ENCODE measurements around the gene SCFD2.
"Not testable (repeated sequence)": the region's sequence is repeated elsewhere in the genome, so short reads cannot be mapped to it uniquely, and the experiment has no call there.

The SCFD2 gene

GRCh38 chr4:53100501-53101190 is 265.2 kb downstream of the SCFD2 start:
- DNase-seq (ENCODE audit: low read depth) = no peak

GRCh38 chr4:53098681-53099121 is 267.2 kb downstream of the SCFD2 start:
- no peak for DNase-seq (ENCODE audit: low read depth)

- DNase-seq (ENCODE audit: low read depth) = no peak
These were observed 271.8 kb downstream of the SCFD2 start for GRCh38 chr4:53094040-53094439.

GRCh38 chr4:53089936-53090729 is 275.7 kb downstream of the SCFD2 start:
- DNase-seq (ENCODE audit: low read depth) = no peak

- DNase-seq (ENCODE audit: low read depth) = no peak
These were observed 277.7 kb downstream of the SCFD2 start for GRCh38 chr4:53088152-53088551.

GRCh38 chr4:53076374-53076958 is 289.4 kb downstream of the SCFD2 start:
- DNase-seq (ENCODE audit: low read depth) = no peak

GRCh38 chr4:53075162-53075785 is 290.6 kb downstream of the SCFD2 start:
- no peak for DNase-seq (ENCODE audit: low read depth)

- DNase-seq (ENCODE audit: low read depth) = no peak
These were observed 297.0 kb downstream of the SCFD2 start for GRCh38 chr4:53068755-53069330.

GRCh38 chr4:53067125-53067802 is 298.6 kb downstream of the SCFD2 start:
- no peak for DNase-seq (ENCODE audit: low read depth)

GRCh38 chr4:53066155-53066554 is 299.7 kb downstream of the SCFD2 start:
- DNase-seq (ENCODE audit: low read depth) = no peak

GRCh38 chr4:53064609-53065008 is 301.3 kb downstream of the SCFD2 start:
- DNase-seq (ENCODE audit: low read depth) = no peak

- no peak for DNase-seq (ENCODE audit: low read depth)
These were observed 304.6 kb downstream of the SCFD2 start for GRCh38 chr4:53061091-53061850.

GRCh38 chr4:53060278-53060677 is 305.6 kb downstream of the SCFD2 start:
- no peak for DNase-seq (ENCODE audit: low read depth)

GRCh38 chr4:53059871-53060270 is 306.0 kb downstream of the SCFD2 start:
- DNase-seq (ENCODE audit: low read depth) = no peak

- no peak for DNase-seq (ENCODE audit: low read depth)
These were observed 306.6 kb downstream of the SCFD2 start for GRCh38 chr4:53059256-53059655.

- DNase-seq (ENCODE audit: low read depth) = no peak
These were observed 308.2 kb downstream of the SCFD2 start for GRCh38 chr4:53057679-53058078.

- not testable (repeated sequence) for DNase-seq (ENCODE audit: low read depth)
These were observed 308.8 kb downstream of the SCFD2 start for GRCh38 chr4:53057108-53057507.

- DNase-seq (ENCODE audit: low read depth) = no peak
These were observed 310.0 kb downstream of the SCFD2 start for GRCh38 chr4:53055716-53056403.

- no peak for DNase-seq (ENCODE audit: low read depth)
These were observed 310.6 kb downstream of the SCFD2 start for GRCh38 chr4:53055274-53055673.

GRCh38 chr4:53050361-53050774 is 315.5 kb downstream of the SCFD2 start:
- DNase-seq (ENCODE audit: low read depth) = no peak

All from T-helper 22 cell (primary cell).